ENCODE results near the gene BEND4. TPM values are rescaled to one million over a fixed set of nuclear protein-coding genes. Genes with fewer than 3 reads are reported as not detected.

The BEND4 gene
- under 1 TPM; 0.06 to 0.11 TPM for total RNA-seq
- 0.14 TPM for polyA plus RNA-seq (2013, experiment 1 of 2)
- polyA plus RNA-seq (2013, experiment 2 of 2), result 0.11 TPM
- total RNA-seq, result 0.18 to 3.4 (median 1.3) reads per million in 172 experiments

- TF ChIP-seq CTCF (IDR thresholded peaks at IDR 0.05), result no peak
- DNase-seq (peak in 3 of 14 experiments; percentile 1 to 19 (median 8)), ATAC-seq (ENCODE audit: poor library complexity) (no peak)
- H3K27me3 Mint-ChIP-seq, result peaks cover 77% of the 10 kb centered on the region
- intact Hi-C loops (cut with DNase I, micrococcal nuclease), result no loop called here
- H3K4me3 Mint-ChIP-seq, result peak within 1 kb of the TSS; percentile 71
- ChIA-PET POLR2A (no interaction called here), CTCF (no interaction called here)
- no peak within 1 kb of the TSS for H3K27ac Mint-ChIP-seq
- no peak within 1 kb of the TSS for H3K27ac ChIP-seq (ENCODE audit: low read depth in 1 of 2, low read length in 2 of 2)
- H3K9me3 Mint-ChIP-seq, result no peaks in the 10 kb centered on the region
- H3K36me3 Mint-ChIP-seq (ENCODE audit: low read depth), result no peaks in the 10 kb centered on the region
- H3K27me3 ChIP-seq (ENCODE audit: control insufficient read depth in 1 of 2, insufficient read depth in 2 of 2, low read length in 2 of 2), result peaks cover 27 to 72% of the 10 kb centered on the region in 2 experiments
- H3K4me3 ChIP-seq (ENCODE audit: low read length), result peak within 1 kb of the TSS; percentile 19
- H3K4me1 Mint-ChIP-seq (ENCODE audit: low read depth), result peaks cover 25% of the 10 kb centered on the region
- H3K9me3 ChIP-seq (ENCODE audit: control insufficient read depth in 1 of 2, insufficient read depth in 1 of 2, low read length in 2 of 2), result peaks cover 0 to 10% of the 10 kb centered on the region in 2 experiments
- H3K36me3 ChIP-seq (ENCODE audit: insufficient read depth, low read length), result no peaks in the 10 kb centered on the region
- peaks cover 14% of the 10 kb centered on the region for H3K4me1 ChIP-seq (ENCODE audit: insufficient read depth, low read length)
Measured at GRCh38 chr4:42152507-42153504, at the start of gene BEND4. Gene BEND4 (minus strand): TSS chr4:42152655. CDS start chr4:42152143, 512 bp downstream.

- intact Hi-C loops (cut with DNase I, micrococcal nuclease), result no loop called here
- Histone ChIP-seq H3K36me3 (ENCODE audit: insufficient read depth, low read length) (no peaks in the 10 kb centered on the region), H3K27ac (ENCODE audit: low read depth in 1 of 2, low read length in 2 of 2) (no peak overlapping the region), H3K9me3 (ENCODE audit: control insufficient read depth in 1 of 2, insufficient read depth in 1 of 2, low read length in 2 of 2) (no peaks in the 10 kb centered on the region), H3K4me1 (ENCODE audit: insufficient read depth, low read length) (no peaks in the 10 kb centered on the region), H3K27me3 (ENCODE audit: control insufficient read depth in 1 of 2, insufficient read depth in 2 of 2, low read length in 2 of 2) (no peaks in the 10 kb centered on the region), H3K4me3 (ENCODE audit: low read length) (no peak overlapping the region)
- ChIA-PET CTCF (no interaction called here), POLR2A (no interaction called here)
- Mint-ChIP-seq H3K9me3 (peaks cover 2% of the 10 kb centered on the region), H3K27me3 (no peaks in the 10 kb centered on the region), H3K4me1 (ENCODE audit: low read depth) (no peaks in the 10 kb centered on the region), H3K4me3 (no peak overlapping the region), H3K36me3 (ENCODE audit: low read depth) (no peaks in the 10 kb centered on the region), H3K27ac (no peak overlapping the region)
- TF ChIP-seq CTCF (IDR thresholded peaks at IDR 0.05), result no peak
- no peak for DNase-seq
- no peak for ATAC-seq (ENCODE audit: poor library complexity)
Measured at GRCh38 chr4:42197341-42197740, 44.9 kb upstream of the BEND4 start.

- CTCF ChIA-PET, result no interaction called here
Measured at GRCh38 chr4:42172921-42173320, 20.5 kb upstream of the BEND4 start.

More at GRCh38 chr4:42172921-42173320, 20.5 kb upstream of the BEND4 start:
- DNase-seq, result no peak
- H3K27ac ChIP-seq (ENCODE audit: low read depth in 1 of 2, low read length in 2 of 2), result no peak overlapping the region
- H3K4me1 ChIP-seq (ENCODE audit: insufficient read depth, low read length), result no peaks in the 10 kb centered on the region
- Mint-ChIP-seq H3K27me3 (peaks cover 22% of the 10 kb centered on the region), H3K36me3 (ENCODE audit: low read depth) (no peaks in the 10 kb centered on the region), H3K27ac (no peak overlapping the region), H3K4me3 (no peak overlapping the region), H3K9me3 (peaks cover 6% of the 10 kb centered on the region), H3K4me1 (ENCODE audit: low read depth) (no peaks in the 10 kb centered on the region)
- no peak for ATAC-seq (ENCODE audit: poor library complexity)
- TF ChIP-seq CTCF (IDR thresholded peaks at IDR 0.05), result no peak
- POLR2A ChIA-PET, result no interaction called here
- no peaks in the 10 kb centered on the region for H3K27me3 ChIP-seq (ENCODE audit: control insufficient read depth in 1 of 2, insufficient read depth in 2 of 2, low read length in 2 of 2)
- intact Hi-C loops (cut with DNase I, micrococcal nuclease), result no loop called here
- H3K36me3 ChIP-seq (ENCODE audit: insufficient read depth, low read length), result no peaks in the 10 kb centered on the region
- no peak overlapping the region for H3K4me3 ChIP-seq (ENCODE audit: low read length)
- H3K9me3 ChIP-seq (ENCODE audit: control insufficient read depth in 1 of 2, insufficient read depth in 1 of 2, low read length in 2 of 2), result no peaks in the 10 kb centered on the region
